IMR-90 (cell line): ENCODE measurements around the gene REEP2.

Experiments
- CTCF ChIP-seq: conservative IDR thresholded peaks from 2 replicates; pipeline ENCODE4 v1.5.1; 2012; ENCODE audit warnings: mild to moderate bottlenecking, low read depth, low read length, improper control_type of control experiment
- MAFK ChIP-seq: IDR thresholded peaks from 2 replicates; pipeline ENCODE4 v1.6.1; 2012; ENCODE audit warnings: low read depth, low read length, improper control_type of control experiment
- POLR2A ChIP-seq: IDR thresholded peaks from 2 replicates; pipeline ENCODE4 v1.6.1; 2012; ENCODE audit warnings: mild to moderate bottlenecking, low read depth, low read length
- RAD21 ChIP-seq: IDR thresholded peaks from 2 replicates; pipeline ENCODE4 v1.6.1; 2012; ENCODE audit warnings: low read length, improper control_type of control experiment
- RCOR1 ChIP-seq: IDR thresholded peaks from 2 replicates; pipeline ENCODE4 v1.6.1; 2012; ENCODE audit warnings: mild to moderate bottlenecking, low read length, improper control_type of control experiment; ENCODE audit not compliant: insufficient replicate concordance
- RFX5 ChIP-seq: IDR thresholded peaks from 2 replicates; pipeline ENCODE4 v1.8.0; 2012; ENCODE audit warnings: low read depth, mild to moderate bottlenecking, low read length, moderate library complexity
- TF ChIP-seq, protein P1 (sequence below): fragments of 150-350 bp; IDR thresholded peaks from 2 replicates; pipeline ENCODE4 v1.6.1; 2017; ENCODE audit warnings: mild to moderate bottlenecking, antibody characterized with exemption, low read length, low read depth

GRCh38 chr5:138489683-138490061, 50.8 kb downstream of the REEP2 start:
- TF ChIP-seq CTCF = no peak
- TF ChIP-seq RAD21 = no peak
- TF ChIP-seq POLR2A = no peak
- no peak for TF ChIP-seq MAFK
- TF ChIP-seq, protein P1, sequence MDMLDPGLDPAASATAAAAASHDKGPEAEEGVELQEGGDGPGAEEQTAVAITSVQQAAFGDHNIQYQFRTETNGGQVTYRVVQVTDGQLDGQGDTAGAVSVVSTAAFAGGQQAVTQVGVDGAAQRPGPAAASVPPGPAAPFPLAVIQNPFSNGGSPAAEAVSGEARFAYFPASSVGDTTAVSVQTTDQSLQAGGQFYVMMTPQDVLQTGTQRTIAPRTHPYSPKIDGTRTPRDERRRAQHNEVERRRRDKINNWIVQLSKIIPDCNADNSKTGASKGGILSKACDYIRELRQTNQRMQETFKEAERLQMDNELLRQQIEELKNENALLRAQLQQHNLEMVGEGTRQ = no peak
- TF ChIP-seq RCOR1 = no peak
- TF ChIP-seq RFX5 = no peak
